Esophagus muscularis mucosa (tissue), 4 donors: ENCODE data around the gene PPP1R14C.

Experiments
- CTCF ChIP-seq, 3 experiments: fragments of 200-600 bp in 2 of 3; fragments of 450-650 bp in 1 of 3; sonication (generic) in 2 of 3; IDR thresholded peaks; one replicate each; pipeline ENCODE4 v1.5.1; 2017 to 2019; ENCODE audit warnings: antibody characterized with exemption in 3 of 3, mild to moderate bottlenecking in 2 of 3, moderate library complexity in 1 of 3
- EP300 ChIP-seq: sonication (generic); formaldehyde crosslinking; IDR thresholded peaks from one replicate; pipeline ENCODE4 v1.6.1; 2017; ENCODE audit warnings: antibody characterized with exemption
- POLR2A ChIP-seq: fragments of 450-650 bp; IDR thresholded peaks from one replicate; pipeline ENCODE4 v1.6.1; 2017; ENCODE audit warnings: antibody characterized with exemption, moderate library complexity, mild to moderate bottlenecking, low read depth

- TF ChIP-seq POLR2A, result no peak
- TF ChIP-seq CTCF (IDR thresholded peaks at IDR 0.05), result no peak
- TF ChIP-seq EP300, result no peak
Observed at GRCh38 chr6:150145830-150146229, 3.0 kb downstream of the PPP1R14C start.
